Smooth muscle cell (in vitro differentiated cells): ENCODE data around the gene QRICH2. TPM values are rescaled to one million over a fixed set of nuclear protein-coding genes. Genes with fewer than 3 reads are reported as not detected.

Experiments
- DNase-seq: peaks from one replicate; lab custom pipeline; 2025; ENCODE audit not compliant: unreplicated experiment; lab: John Stamatoyannopoulos, UW
- H2AFZ ChIP-seq: fragments of 200-600 bp; sonication (generic); 2 replicates; pipeline ENCODE4 v1.6.0; 2016; ENCODE audit warnings: antibody characterized with exemption, low read depth, mild to moderate bottlenecking
- H3F3A ChIP-seq: fragments of 200-600 bp; sonication (generic); 2 replicates; pipeline ENCODE4 v1.6.0; 2017; ENCODE audit warnings: antibody characterized with exemption, low read depth
- H3K27ac ChIP-seq: fragments of 200-600 bp; sonication (generic); 2 replicates; pipeline ENCODE4 v1.5.1; 2016; ENCODE audit warnings: low read depth, mild to moderate bottlenecking
- H3K27me3 ChIP-seq: fragments of 200-600 bp; sonication (generic); 2 replicates; pipeline ENCODE4 v1.6.1; 2016; ENCODE audit warnings: low read depth, mild to moderate bottlenecking
- H3K36me3 ChIP-seq: fragments of 200-600 bp; sonication (generic); 2 replicates; pipeline ENCODE4 v1.5.1; 2016; ENCODE audit warnings: low read depth
- H3K4me1 ChIP-seq: fragments of 200-600 bp; sonication (generic); 2 replicates; pipeline ENCODE4 v1.5.1; 2016; ENCODE audit warnings: low read depth
- H3K4me2 ChIP-seq: fragments of 200-600 bp; sonication (generic); 2 replicates; pipeline ENCODE4 v1.6.0; 2016; ENCODE audit warnings: mild to moderate bottlenecking
- H3K4me3 ChIP-seq: fragments of 200-600 bp; sonication (generic); 2 replicates; pipeline ENCODE4 v1.5.1; 2016; ENCODE audit warnings: mild to moderate bottlenecking
- H3K79me2 ChIP-seq: fragments of 200-600 bp; sonication (generic); 2 replicates; pipeline ENCODE4 v1.6.0; 2016; ENCODE audit warnings: low read depth, mild to moderate bottlenecking
- H3K9ac ChIP-seq: fragments of 200-600 bp; sonication (generic); 2 replicates; pipeline ENCODE4 v1.6.0; 2016; ENCODE audit warnings: low read depth
- H3K9me3 ChIP-seq: fragments of 200-600 bp; sonication (generic); replicated peaks from 2 replicates; pipeline ENCODE4 v1.5.1; 2016; ENCODE audit warnings: low read depth
- H4K20me1 ChIP-seq: fragments of 200-600 bp; sonication (generic); 2 replicates; pipeline ENCODE4 v1.6.0; 2016; ENCODE audit warnings: low read depth
- CTCF ChIP-seq: fragments of 200-600 bp; sonication (generic); IDR thresholded peaks from 2 replicates; pipeline ENCODE4 v1.5.1; 2017; ENCODE audit warnings: borderline replicate concordance, mild to moderate bottlenecking, antibody characterized with exemption; ENCODE audit not compliant: insufficient read depth, poor library complexity, severe bottlenecking
- WGBS: methylation state at CpG from one replicate; pipeline ENCODE4 v1.1.7; 2016; ENCODE audit warnings: low lambda C conversion rate; 5-methylcytosine and 5-hydroxymethylcytosine counted together
- polyA plus RNA-seq: library from polyadenylated mRNA; unstranded; fragments of >200 nt; fragmentation: Nextera tagmentation; extraction: Ambion mirVana; gene quantifications from 2 replicates; pipeline ENCODE4 v1.2.1, GENCODE V29; 2016
- total RNA-seq: library from RNA; depleted of rRNA; stranded (reverse); fragments of >200 nt; gene quantifications from 2 replicates; pipeline ENCODE4 v1.2.3, GENCODE V29; 2014

QRICH2 gene
- total and polyA plus RNA-seq, 2 experiments from 2014 or later = 1.2 to 1.5 TPM

GRCh38 chr17:76267051-76267576, 41.0 kb downstream of the QRICH2 start:
- H2AFZ ChIP-seq = no peak overlapping the region
- 88% methylated on average over 4 of the region's 4 CpGs for WGBS
- no peaks in the 10 kb centered on the region for H3K27me3 ChIP-seq
- H3F3A ChIP-seq = peaks cover 13% of the 10 kb centered on the region
- no peak overlapping the region for H3K4me3 ChIP-seq
- no peaks in the 10 kb centered on the region for H3K36me3 ChIP-seq
- no peak for TF ChIP-seq CTCF
- H3K9me3 ChIP-seq = no peaks in the 10 kb centered on the region
- DNase-seq = no peak
- H3K79me2 ChIP-seq = peaks cover 21% of the 10 kb centered on the region
- peak overlapping the region; percentile 89 for H3K27ac ChIP-seq
- H4K20me1 ChIP-seq = peaks cover 12% of the 10 kb centered on the region
- no peak overlapping the region for H3K9ac ChIP-seq
- H3K4me2 ChIP-seq = peak overlapping the region; percentile 94
- peaks cover 13% of the 10 kb centered on the region for H3K4me1 ChIP-seq

- H3K36me3 ChIP-seq = no peaks in the 10 kb centered on the region
- peaks cover 13% of the 10 kb centered on the region for H3F3A ChIP-seq
- peak overlapping the region; percentile 95 for H3K4me3 ChIP-seq
- peaks cover 12% of the 10 kb centered on the region for H4K20me1 ChIP-seq
- H3K4me2 ChIP-seq = peak overlapping the region; percentile 94
- no peaks in the 10 kb centered on the region for H3K9me3 ChIP-seq
- WGBS = 5% methylated on average over 6 of the region's 12 CpGs
- peaks cover 21% of the 10 kb centered on the region for H3K79me2 ChIP-seq
- H3K4me1 ChIP-seq = peaks cover 13% of the 10 kb centered on the region
- no peak for DNase-seq
- peak overlapping the region; percentile 89 for H3K27ac ChIP-seq
- peak overlapping the region; percentile 98 for H3K9ac ChIP-seq
- H3K27me3 ChIP-seq = no peaks in the 10 kb centered on the region
- no peak overlapping the region for H2AFZ ChIP-seq
- no peak for TF ChIP-seq CTCF
Measured at GRCh38 chr17:76266244-76266938, 41.7 kb downstream of the QRICH2 start.

GRCh38 chr17:76265624-76266243, 42.3 kb downstream of the QRICH2 start:
- TF ChIP-seq CTCF = no peak
- no peaks in the 10 kb centered on the region for H3K36me3 ChIP-seq
- peak; percentile 25 for DNase-seq
- no peaks in the 10 kb centered on the region for H3K27me3 ChIP-seq
- WGBS = under 1% methylated on average over 52 of the region's 76 CpGs
- no peaks in the 10 kb centered on the region for H3K9me3 ChIP-seq
- H3F3A ChIP-seq = peaks cover 13% of the 10 kb centered on the region
- H3K4me1 ChIP-seq = peaks cover 13% of the 10 kb centered on the region
- peak overlapping the region; percentile 94 for H3K4me2 ChIP-seq
- H4K20me1 ChIP-seq = peaks cover 12% of the 10 kb centered on the region
- H3K4me3 ChIP-seq = peak overlapping the region; percentile 95
- H2AFZ ChIP-seq = peak overlapping the region; percentile 36
- H3K79me2 ChIP-seq = peaks cover 21% of the 10 kb centered on the region
- peak overlapping the region; percentile 89 for H3K27ac ChIP-seq
- peak overlapping the region; percentile 98 for H3K9ac ChIP-seq
